ENCODE data around the gene SLBP.

DNA sequence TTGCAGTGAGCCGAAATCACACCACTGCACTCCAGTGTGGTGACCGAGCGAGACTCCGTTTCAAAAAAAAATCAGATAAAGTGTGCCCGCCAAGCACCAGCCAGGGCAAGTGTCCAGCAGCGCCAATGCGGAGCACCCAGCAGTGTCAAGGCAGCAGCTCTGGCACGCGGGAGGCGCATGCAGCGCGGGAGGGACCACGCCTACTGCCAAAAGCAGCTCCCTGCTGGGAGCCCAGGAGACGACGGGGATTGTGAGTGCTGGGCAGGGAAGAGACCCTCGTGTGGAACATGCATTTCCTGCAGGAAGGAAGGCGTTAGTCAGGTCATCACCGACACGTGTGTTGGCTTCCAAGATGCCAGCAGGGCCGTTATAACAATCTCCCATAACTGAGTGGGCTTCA is 38.4 kb downstream of the SLBP start:
- TF ChIP-seq, protein P1, sequence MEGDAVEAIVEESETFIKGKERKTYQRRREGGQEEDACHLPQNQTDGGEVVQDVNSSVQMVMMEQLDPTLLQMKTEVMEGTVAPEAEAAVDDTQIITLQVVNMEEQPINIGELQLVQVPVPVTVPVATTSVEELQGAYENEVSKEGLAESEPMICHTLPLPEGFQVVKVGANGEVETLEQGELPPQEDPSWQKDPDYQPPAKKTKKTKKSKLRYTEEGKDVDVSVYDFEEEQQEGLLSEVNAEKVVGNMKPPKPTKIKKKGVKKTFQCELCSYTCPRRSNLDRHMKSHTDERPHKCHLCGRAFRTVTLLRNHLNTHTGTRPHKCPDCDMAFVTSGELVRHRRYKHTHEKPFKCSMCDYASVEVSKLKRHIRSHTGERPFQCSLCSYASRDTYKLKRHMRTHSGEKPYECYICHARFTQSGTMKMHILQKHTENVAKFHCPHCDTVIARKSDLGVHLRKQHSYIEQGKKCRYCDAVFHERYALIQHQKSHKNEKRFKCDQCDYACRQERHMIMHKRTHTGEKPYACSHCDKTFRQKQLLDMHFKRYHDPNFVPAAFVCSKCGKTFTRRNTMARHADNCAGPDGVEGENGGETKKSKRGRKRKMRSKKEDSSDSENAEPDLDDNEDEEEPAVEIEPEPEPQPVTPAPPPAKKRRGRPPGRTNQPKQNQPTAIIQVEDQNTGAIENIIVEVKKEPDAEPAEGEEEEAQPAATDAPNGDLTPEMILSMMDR (IDR thresholded peaks at IDR 0.05 in 4 of 5, conservative IDR thresholded peaks at IDR 0.05 in 1 of 5) = no peak
- TF ChIP-seq POLR2A (IDR thresholded peaks at IDR 0.05) = no peak
